GM21723 (cell line): ENCODE measurements around the gene TLE1.
"Not testable (repeated sequence)": the region's sequence is repeated elsewhere in the genome, so short reads cannot be mapped to it uniquely, and the experiment has no call there.

Experiments used
- ATAC-seq: cut with Tn5 transposase; IDR thresholded peaks from one replicate; pipeline ENCODE4 v1.9.1; 2021; ENCODE audit warnings: mild to moderate bottlenecking, moderate library complexity; ENCODE audit not compliant: unreplicated experiment

TLE1 gene

GRCh38 chr9:81622471-81623255, 66.7 kb downstream of the TLE1 start:
- no peak for ATAC-seq

- ATAC-seq = no peak
Measured at GRCh38 chr9:81621785-81622259, 67.5 kb downstream of the TLE1 start.

- no peak for ATAC-seq
Measured at GRCh38 chr9:81621118-81621517, 68.2 kb downstream of the TLE1 start.

GRCh38 chr9:81620002-81620390, 69.4 kb downstream of the TLE1 start:
- ATAC-seq = no peak

- ATAC-seq = no peak
Measured at GRCh38 chr9:81619353-81620001, 69.9 kb downstream of the TLE1 start.

- ATAC-seq = no peak
Measured at GRCh38 chr9:81618923-81619322, 70.4 kb downstream of the TLE1 start.

GRCh38 chr9:81616141-81616540, 73.2 kb downstream of the TLE1 start:
- no peak for ATAC-seq

- no peak for ATAC-seq
Measured at GRCh38 chr9:81614335-81614734, 75.0 kb downstream of the TLE1 start.

GRCh38 chr9:81613002-81613812, 76.1 kb downstream of the TLE1 start:
- ATAC-seq = no peak

GRCh38 chr9:81611664-81612063, 77.7 kb downstream of the TLE1 start:
- no peak for ATAC-seq

GRCh38 chr9:81610740-81611107, 78.6 kb downstream of the TLE1 start:
- no peak for ATAC-seq

GRCh38 chr9:81609782-81610739, 79.3 kb downstream of the TLE1 start:
- ATAC-seq = no peak

GRCh38 chr9:81608289-81608657, 81.1 kb downstream of the TLE1 start:
- ATAC-seq = no peak

- no peak for ATAC-seq
Measured at GRCh38 chr9:81607593-81608288, 81.6 kb downstream of the TLE1 start.

GRCh38 chr9:81606261-81606660, 83.1 kb downstream of the TLE1 start:
- not testable (repeated sequence) for ATAC-seq

GRCh38 chr9:81605170-81605670, 84.1 kb downstream of the TLE1 start:
- no peak for ATAC-seq

- ATAC-seq = no peak
Measured at GRCh38 chr9:81604306-81605169, 84.8 kb downstream of the TLE1 start.

- ATAC-seq = no peak
Measured at GRCh38 chr9:81602887-81603680, 86.3 kb downstream of the TLE1 start.
